ENCODE results near the gene PNMA6A. TPM values are rescaled to one million over a fixed set of nuclear protein-coding genes. Genes with fewer than 3 reads are reported as not detected.
"Not testable (repeated sequence)": the region's sequence is repeated elsewhere in the genome, so short reads cannot be mapped to it uniquely, and the experiment has no call there.

The PNMA6A gene
- 3.0 TPM for polyA plus RNA-seq (2013, experiment 1 of 2)
- polyA plus RNA-seq (2013, experiment 2 of 2) = 2.9 TPM

GRCh38 chrX:153071909-153072583 lies at the start of gene PNMA6A:
Gene PNMA6A (plus strand): TSS chrX:153072454. CDS start chrX:153073063, 609 bp downstream.
- not testable (repeated sequence) for H2AFZ ChIP-seq (ENCODE audit: low read depth, low read length); H3K4me1 ChIP-seq (ENCODE audit: control insufficient read depth, insufficient read depth, low read depth, low read length); H3K79me1 ChIP-seq (replicated peaks; ENCODE audit: low read length, poor library complexity, severe bottlenecking); H3K36me3 ChIP-seq (ENCODE audit: control insufficient read depth in 1 of 2, insufficient read depth in 2 of 2, low read depth in 1 of 2, low read length in 2 of 2); DNase-seq; H2BK120ac ChIP-seq (ENCODE audit: low read depth, low read length); H3K9ac ChIP-seq (ENCODE audit: low read length); H3K4me3 ChIP-seq (ENCODE audit: insufficient read depth in 1 of 2, low read depth in 1 of 2, low read length in 2 of 2); H3K27me3 ChIP-seq (ENCODE audit: control insufficient read depth in 1 of 2, insufficient read depth in 1 of 2, low read length in 2 of 2); H3K4ac ChIP-seq (ENCODE audit: low read depth in 1 of 2, low read length in 2 of 2); H4K91ac ChIP-seq (ENCODE audit: low read length); H2BK12ac ChIP-seq (ENCODE audit: low read length in 2 of 2); H3K18ac ChIP-seq (ENCODE audit: low read depth in 1 of 2, low read length in 2 of 2); H3K23ac ChIP-seq (ENCODE audit: low read length in 2 of 2); H3K14ac ChIP-seq (ENCODE audit: low read length in 2 of 2); H2AK5ac ChIP-seq (ENCODE audit: low read length, severe bottlenecking); H3K4me2 ChIP-seq (ENCODE audit: low read length, poor library complexity, severe bottlenecking); H3K27ac ChIP-seq (ENCODE audit: low read length, poor library complexity, severe bottlenecking); H3K9me3 ChIP-seq (ENCODE audit: control insufficient read depth, low read length); H2BK5ac ChIP-seq (ENCODE audit: low read depth, low read length, poor library complexity, severe bottlenecking); H2BK15ac ChIP-seq (ENCODE audit: low read depth, poor library complexity, severe bottlenecking); H4K8ac ChIP-seq (ENCODE audit: low read length)
- no CpG with 5 or more reads among the region's 76 CpGs for WGBS

- not testable (repeated sequence) for H3K14ac ChIP-seq (ENCODE audit: low read length in 2 of 2); H3K36me3 ChIP-seq (ENCODE audit: control insufficient read depth in 1 of 2, insufficient read depth in 2 of 2, low read depth in 1 of 2, low read length in 2 of 2); H3K9me3 ChIP-seq (ENCODE audit: control insufficient read depth, low read length); H3K4me1 ChIP-seq (ENCODE audit: control insufficient read depth, insufficient read depth, low read depth, low read length); H3K79me1 ChIP-seq (replicated peaks; ENCODE audit: low read length, poor library complexity, severe bottlenecking); H4K91ac ChIP-seq (ENCODE audit: low read length); H3K4me3 ChIP-seq (ENCODE audit: insufficient read depth in 1 of 2, low read depth in 1 of 2, low read length in 2 of 2); H3K4me2 ChIP-seq (ENCODE audit: low read length, poor library complexity, severe bottlenecking); H2BK15ac ChIP-seq (ENCODE audit: low read depth, poor library complexity, severe bottlenecking); H3K4ac ChIP-seq (ENCODE audit: low read depth in 1 of 2, low read length in 2 of 2); H3K18ac ChIP-seq (ENCODE audit: low read depth in 1 of 2, low read length in 2 of 2); H2BK120ac ChIP-seq (ENCODE audit: low read depth, low read length); H3K23ac ChIP-seq (ENCODE audit: low read length in 2 of 2); H2BK5ac ChIP-seq (ENCODE audit: low read depth, low read length, poor library complexity, severe bottlenecking); H3K9ac ChIP-seq (ENCODE audit: low read length); H4K8ac ChIP-seq (ENCODE audit: low read length); H3K27ac ChIP-seq (ENCODE audit: low read length, poor library complexity, severe bottlenecking); DNase-seq; H2AFZ ChIP-seq (ENCODE audit: low read depth, low read length); H2AK5ac ChIP-seq (ENCODE audit: low read length, severe bottlenecking); H2BK12ac ChIP-seq (ENCODE audit: low read length in 2 of 2)
- peaks cover 0 to 39% of the 10 kb centered on the region in 2 experiments for H3K27me3 ChIP-seq (ENCODE audit: control insufficient read depth in 1 of 2, insufficient read depth in 1 of 2, low read length in 2 of 2)
- 75% methylated on average over 1 of the region's 2 CpGs for WGBS
Observed at GRCh38 chrX:153026501-153026900, 45.8 kb upstream of the PNMA6A start.

DNA sequence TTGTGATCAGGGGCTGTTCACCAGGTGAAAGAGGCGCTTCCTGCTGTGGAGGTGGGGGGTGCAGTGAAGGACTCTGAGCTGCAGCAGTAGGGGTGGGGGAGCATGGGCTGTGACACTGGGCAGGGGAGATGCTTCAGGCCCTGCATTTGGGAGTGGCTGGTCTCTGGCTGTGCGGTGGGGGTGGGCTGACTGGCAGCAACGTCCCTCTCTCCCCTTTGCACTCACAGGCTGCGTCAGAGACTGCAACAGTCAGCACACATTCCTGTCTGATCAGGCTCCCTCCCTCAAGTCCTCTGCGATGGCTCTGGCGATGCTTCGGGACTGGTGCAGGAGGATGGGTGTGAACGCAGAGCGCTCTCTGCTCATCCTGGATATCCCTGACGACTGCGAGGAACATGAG lies 43.8 kb upstream of the PNMA6A start:
- 38% methylated on average over 1 of the region's 11 CpGs for WGBS
- H3K4ac ChIP-seq (ENCODE audit: low read depth in 1 of 2, low read length in 2 of 2); H2BK12ac ChIP-seq (ENCODE audit: low read length in 2 of 2); DNase-seq; H3K4me3 ChIP-seq (ENCODE audit: insufficient read depth in 1 of 2, low read depth in 1 of 2, low read length in 2 of 2); H2AFZ ChIP-seq (ENCODE audit: low read depth, low read length); H2BK120ac ChIP-seq (ENCODE audit: low read depth, low read length); H3K18ac ChIP-seq (ENCODE audit: low read depth in 1 of 2, low read length in 2 of 2); H3K14ac ChIP-seq (ENCODE audit: low read length in 2 of 2); H2BK15ac ChIP-seq (ENCODE audit: low read depth, poor library complexity, severe bottlenecking); H3K23ac ChIP-seq (ENCODE audit: low read length in 2 of 2); H3K9ac ChIP-seq (ENCODE audit: low read length); H3K4me2 ChIP-seq (ENCODE audit: low read length, poor library complexity, severe bottlenecking); H4K8ac ChIP-seq (ENCODE audit: low read length); H2BK5ac ChIP-seq (ENCODE audit: low read depth, low read length, poor library complexity, severe bottlenecking); H2AK5ac ChIP-seq (ENCODE audit: low read length, severe bottlenecking); H3K36me3 ChIP-seq (ENCODE audit: control insufficient read depth in 1 of 2, insufficient read depth in 2 of 2, low read depth in 1 of 2, low read length in 2 of 2); H3K4me1 ChIP-seq (ENCODE audit: control insufficient read depth, insufficient read depth, low read depth, low read length); H3K9me3 ChIP-seq (ENCODE audit: control insufficient read depth, low read length); H3K27ac ChIP-seq (ENCODE audit: low read length, poor library complexity, severe bottlenecking); H4K91ac ChIP-seq (ENCODE audit: low read length); H3K79me1 ChIP-seq (replicated peaks; ENCODE audit: low read length, poor library complexity, severe bottlenecking): not testable (repeated sequence)
- peaks cover 0 to 42% of the 10 kb centered on the region in 2 experiments for H3K27me3 ChIP-seq (ENCODE audit: control insufficient read depth in 1 of 2, insufficient read depth in 1 of 2, low read length in 2 of 2)

- no peak for DNase-seq
- Histone ChIP-seq H3K18ac (ENCODE audit: low read depth in 1 of 2, low read length in 2 of 2) (no peak overlapping the region), H3K9ac (ENCODE audit: low read length) (no peak overlapping the region), H3K27ac (ENCODE audit: low read length, poor library complexity, severe bottlenecking) (no peak overlapping the region), H3K36me3 (ENCODE audit: control insufficient read depth in 1 of 2, insufficient read depth in 2 of 2, low read depth in 1 of 2, low read length in 2 of 2) (no peaks in the 10 kb centered on the region), H2AK5ac (ENCODE audit: low read length, severe bottlenecking) (no peak overlapping the region), H3K4me3 (ENCODE audit: insufficient read depth in 1 of 2, low read depth in 1 of 2, low read length in 2 of 2) (no peak overlapping the region), H3K79me1 (replicated peaks; ENCODE audit: low read length, poor library complexity, severe bottlenecking) (no peaks in the 10 kb centered on the region), H3K4ac (ENCODE audit: low read depth in 1 of 2, low read length in 2 of 2) (no peak overlapping the region), H2BK120ac (ENCODE audit: low read depth, low read length) (no peak overlapping the region), H3K14ac (ENCODE audit: low read length in 2 of 2) (no peak overlapping the region), H4K8ac (ENCODE audit: low read length) (no peak overlapping the region), H2AFZ (ENCODE audit: low read depth, low read length) (no peak overlapping the region), H2BK12ac (ENCODE audit: low read length in 2 of 2) (no peak overlapping the region), H3K23ac (ENCODE audit: low read length in 2 of 2) (no peak overlapping the region), H3K4me2 (ENCODE audit: low read length, poor library complexity, severe bottlenecking) (no peak overlapping the region), H3K4me1 (ENCODE audit: control insufficient read depth, insufficient read depth, low read depth, low read length) (peaks cover 6% of the 10 kb centered on the region), H3K27me3 (ENCODE audit: control insufficient read depth in 1 of 2, insufficient read depth in 1 of 2, low read length in 2 of 2) (peaks cover 0 to 40% of the 10 kb centered on the region in 2 experiments), H2BK15ac (ENCODE audit: low read depth, poor library complexity, severe bottlenecking) (no peak overlapping the region), H3K9me3 (ENCODE audit: control insufficient read depth, low read length) (no peaks in the 10 kb centered on the region), H4K91ac (ENCODE audit: low read length) (no peak overlapping the region), H2BK5ac (ENCODE audit: low read depth, low read length, poor library complexity, severe bottlenecking) (no peak overlapping the region)
- WGBS = 27% methylated on average over 2 of the region's 2 CpGs
Observed at GRCh38 chrX:153029162-153029561, 43.1 kb upstream of the PNMA6A start.
